Lower lobe of right lung (tissue), 2 donors: ENCODE measurements around the gene SH2D5. TPM values are rescaled to one million over a fixed set of nuclear protein-coding genes. Genes with fewer than 3 reads are reported as not detected.

ENCODE experiments used
- ATAC-seq, 2 donors: fragments of 200-7000 bp; cut with Tn5 transposase; one replicate each; pipeline ENCODE4 v1.9.1; 2020 to 2022; ENCODE audit warnings: mild to moderate bottlenecking in 2 of 2, moderate library complexity in 2 of 2
- DNase-seq: peaks from one replicate; pipeline ENCODE4 v3.0.0-alpha.2; 2020
- H3K27ac ChIP-seq: fragments of 200-600 bp; one replicate; pipeline ENCODE4 v1.8.0; 2022
- H3K27me3 ChIP-seq: fragments of 200-600 bp; one replicate; pipeline ENCODE4 v1.8.0; 2022; ENCODE audit warnings: low read depth
- H3K36me3 ChIP-seq: fragments of 200-600 bp; one replicate; pipeline ENCODE4 v1.8.0; 2022; ENCODE audit warnings: mild to moderate bottlenecking
- H3K4me1 ChIP-seq: fragments of 200-600 bp; one replicate; pipeline ENCODE4 v1.8.0; 2022
- H3K4me3 ChIP-seq: fragments of 200-600 bp; one replicate; pipeline ENCODE4 v1.8.0; 2022; ENCODE audit warnings: mild to moderate bottlenecking
- H3K9me3 ChIP-seq: fragments of 200-600 bp; one replicate; pipeline ENCODE4 v1.8.0; 2022
- CTCF ChIP-seq: fragments of 200-600 bp; IDR thresholded peaks from one replicate; pipeline ENCODE4 v1.8.0; 2022; ENCODE audit warnings: antibody characterized with exemption, mild to moderate bottlenecking
- intact Hi-C: fragments of 100-400 bp; cut with DNase I; formaldehyde crosslinking; loops from one replicate; pipeline ENCODE4 v1.11.0; 2022
- total RNA-seq: library from RNA; stranded (reverse); fragmentation: NEBNext Ultra II Directional; extraction: Animal tissue kit (Norgen Biotek cat#: 25700); gene quantifications from one replicate; pipeline ENCODE4 v1.2.1, GENCODE V29; 2021
- donor health status: DM: no; HTN: yes; CAD: no; lungs with severe emphysema.

Gene SH2D5
- total RNA-seq, 1 donor from 2014 or later: not detected

GRCh38 chr1:20697563-20697962 lies 34.9 kb downstream of the SH2D5 start:
- ATAC-seq: no peak
- intact Hi-C loops: no loop called here
- no peaks in the 10 kb centered on the region for H3K27me3 ChIP-seq
- no peak overlapping the region for H3K4me3 ChIP-seq
- H3K27ac ChIP-seq: no peak overlapping the region
- no peaks in the 10 kb centered on the region for H3K9me3 ChIP-seq
- TF ChIP-seq CTCF: no peak
- no peaks in the 10 kb centered on the region for H3K4me1 ChIP-seq
- DNase-seq: no peak
- no peaks in the 10 kb centered on the region for H3K36me3 ChIP-seq

GRCh38 chr1:20696397-20697333 lies 35.8 kb downstream of the SH2D5 start:
- H3K9me3 ChIP-seq: no peaks in the 10 kb centered on the region
- no peaks in the 10 kb centered on the region for H3K4me1 ChIP-seq
- H3K36me3 ChIP-seq: no peaks in the 10 kb centered on the region
- intact Hi-C loops: no loop called here
- H3K4me3 ChIP-seq: peak overlapping the region; percentile 64
- peak overlapping the region; percentile 76 for H3K27ac ChIP-seq
- TF ChIP-seq CTCF: peak; percentile 93
- peak; percentile 88 for DNase-seq
- no peaks in the 10 kb centered on the region for H3K27me3 ChIP-seq
- peak; percentile 94 to 95 for ATAC-seq

GRCh38 chr1:20695515-20695914 lies 37.0 kb downstream of the SH2D5 start:
- intact Hi-C loops: no loop called here
- Histone ChIP-seq H3K9me3 (no peaks in the 10 kb centered on the region), H3K27me3 (no peaks in the 10 kb centered on the region), H3K27ac (no peak overlapping the region), H3K4me3 (no peak overlapping the region), H3K4me1 (no peaks in the 10 kb centered on the region), H3K36me3 (no peaks in the 10 kb centered on the region)
- no peak for TF ChIP-seq CTCF
- DNase-seq: no peak
- no peak for ATAC-seq

GRCh38 chr1:20693623-20694022 lies 38.9 kb downstream of the SH2D5 start:
- no peak overlapping the region for H3K27ac ChIP-seq
- ATAC-seq (no peak), DNase-seq (no peak)
- H3K36me3 ChIP-seq: no peaks in the 10 kb centered on the region
- TF ChIP-seq CTCF: no peak
- no peaks in the 10 kb centered on the region for H3K4me1 ChIP-seq
- intact Hi-C loops: no loop called here
- H3K27me3 ChIP-seq: no peaks in the 10 kb centered on the region
- no peaks in the 10 kb centered on the region for H3K9me3 ChIP-seq
- no peak overlapping the region for H3K4me3 ChIP-seq

GRCh38 chr1:20691872-20692271 lies 40.6 kb downstream of the SH2D5 start:
- no peak for ATAC-seq
- no peak for TF ChIP-seq CTCF
- no peak for DNase-seq
- Histone ChIP-seq H3K9me3 (no peaks in the 10 kb centered on the region), H3K4me3 (no peak overlapping the region), H3K27ac (no peak overlapping the region), H3K27me3 (no peaks in the 10 kb centered on the region), H3K36me3 (no peaks in the 10 kb centered on the region), H3K4me1 (no peaks in the 10 kb centered on the region)
- intact Hi-C loops: no loop called here
